Prostate gland (tissue), 2 donors: ENCODE results near the gene RSRC1.

Experiments used
- POLR2A ChIP-seq: fragments of 450-650 bp; IDR thresholded peaks from one replicate; pipeline ENCODE4 v1.6.1; 2016; ENCODE audit warnings: antibody characterized with exemption, mild to moderate bottlenecking
- TF ChIP-seq, protein P1 (sequence below), 4 experiments: fragments of 200-600 bp in 2 of 4; fragments of 450-650 bp in 2 of 4; sonication (generic) in 2 of 4; IDR thresholded peaks; 1 replicate in 3 of 4; 2 replicates in 1 of 4; pipeline ENCODE4 v1.5.1; 2016 to 2019; ENCODE audit warnings: antibody characterized with exemption in 4 of 4, mild to moderate bottlenecking in 2 of 4, moderate library complexity in 2 of 4

DNA sequence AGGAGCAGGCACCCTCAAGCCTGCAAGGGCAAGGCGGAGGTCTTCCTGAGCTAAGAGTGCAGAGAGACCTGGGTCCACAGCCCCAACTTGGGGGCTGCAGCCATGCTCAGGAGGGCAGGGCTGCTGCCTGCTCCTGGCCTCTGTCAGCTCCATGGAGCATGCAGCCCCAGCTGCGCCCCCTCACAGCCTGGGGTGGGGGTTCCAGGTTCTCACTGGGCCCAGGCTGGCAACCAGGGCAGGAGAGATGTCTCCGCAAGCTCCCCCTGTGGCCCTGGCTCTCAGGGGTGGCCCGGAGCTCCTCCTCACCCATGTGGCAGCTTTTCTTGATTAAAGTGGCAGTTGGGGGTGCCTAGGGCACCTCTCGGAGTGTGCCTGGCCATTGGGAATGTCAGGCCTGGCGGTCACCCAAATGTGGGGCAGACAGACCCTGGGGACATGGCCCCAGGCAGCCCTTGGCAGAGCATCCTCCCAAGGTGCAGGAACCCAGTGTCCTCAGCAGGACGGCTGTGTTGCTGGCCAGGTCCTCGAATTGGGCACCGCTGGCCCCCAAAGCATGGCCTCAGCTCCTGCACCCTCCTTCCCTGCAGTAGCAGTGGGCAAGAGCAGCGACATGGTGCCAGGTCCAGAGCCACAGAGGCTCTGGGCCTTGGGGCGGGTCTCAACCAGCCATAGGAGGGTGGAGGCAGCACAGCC, 251.0 kb downstream of the RSRC1 start:
- TF ChIP-seq, protein P1, sequence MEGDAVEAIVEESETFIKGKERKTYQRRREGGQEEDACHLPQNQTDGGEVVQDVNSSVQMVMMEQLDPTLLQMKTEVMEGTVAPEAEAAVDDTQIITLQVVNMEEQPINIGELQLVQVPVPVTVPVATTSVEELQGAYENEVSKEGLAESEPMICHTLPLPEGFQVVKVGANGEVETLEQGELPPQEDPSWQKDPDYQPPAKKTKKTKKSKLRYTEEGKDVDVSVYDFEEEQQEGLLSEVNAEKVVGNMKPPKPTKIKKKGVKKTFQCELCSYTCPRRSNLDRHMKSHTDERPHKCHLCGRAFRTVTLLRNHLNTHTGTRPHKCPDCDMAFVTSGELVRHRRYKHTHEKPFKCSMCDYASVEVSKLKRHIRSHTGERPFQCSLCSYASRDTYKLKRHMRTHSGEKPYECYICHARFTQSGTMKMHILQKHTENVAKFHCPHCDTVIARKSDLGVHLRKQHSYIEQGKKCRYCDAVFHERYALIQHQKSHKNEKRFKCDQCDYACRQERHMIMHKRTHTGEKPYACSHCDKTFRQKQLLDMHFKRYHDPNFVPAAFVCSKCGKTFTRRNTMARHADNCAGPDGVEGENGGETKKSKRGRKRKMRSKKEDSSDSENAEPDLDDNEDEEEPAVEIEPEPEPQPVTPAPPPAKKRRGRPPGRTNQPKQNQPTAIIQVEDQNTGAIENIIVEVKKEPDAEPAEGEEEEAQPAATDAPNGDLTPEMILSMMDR (IDR thresholded peaks at IDR 0.05): no peak
- no peak for TF ChIP-seq POLR2A
